K562 (cell line): Measurements from ENCODE around the gene BET1L. TPM values are rescaled to one million over a fixed set of nuclear protein-coding genes. Genes with fewer than 3 reads are reported as not detected.

Experiments used
- CBFA2T3 ChIP-seq: fragments of 450-650 bp; IDR thresholded peaks from 2 replicates; pipeline ENCODE4 v1.6.1; 2017
- CHCHD3 ChIP-seq: fragments of 250-450 bp; sonication (Bioruptor Pico); IDR thresholded peaks from 2 replicates; pipeline ENCODE4 v2.1.2; 2022; ENCODE audit warnings: mild to moderate bottlenecking
- EGR1 ChIP-seq: fragments of 450-650 bp; conservative IDR thresholded peaks from 2 replicates; pipeline ENCODE4 v1.6.1; 2017; ENCODE audit warnings: mild to moderate bottlenecking
- ELF1 ChIP-seq: fragments of 200-800 bp; sonication (Bioruptor generic); IDR thresholded peaks from 2 replicates; pipeline ENCODE4 v1.6.1; 2016; ENCODE audit warnings: missing genetic modification characterization, missing compliant biosample characterization
- ELF2 ChIP-seq: fragments of 250-450 bp; sonication (Bioruptor Pico); IDR thresholded peaks from 2 replicates; pipeline ENCODE4 v1.5.0; 2021; ENCODE audit warnings: mild to moderate bottlenecking
- ELF4 ChIP-seq: fragments of 450-650 bp; formaldehyde crosslinking; IDR thresholded peaks from 2 replicates; pipeline ENCODE4 v1.4.0; 2022; ENCODE audit warnings: missing genetic modification characterization
- EP400 ChIP-seq: fragments of 450-650 bp; IDR thresholded peaks from 2 replicates; pipeline ENCODE4 v1.6.1; 2017; ENCODE audit warnings: antibody characterized with exemption, mild to moderate bottlenecking, moderate library complexity
- ERF ChIP-seq: fragments of 450-650 bp; formaldehyde crosslinking; IDR thresholded peaks from 2 replicates; pipeline ENCODE4 v1.4.0; 2020; ENCODE audit warnings: mild to moderate bottlenecking, mixed read lengths
- ETV5 ChIP-seq: sonication (generic); formaldehyde crosslinking; IDR thresholded peaks from 2 replicates; pipeline ENCODE4 v1.4.0; 2020; ENCODE audit warnings: low read depth, mild to moderate bottlenecking, missing genetic modification reagents
- NR1H2 ChIP-seq: sonication (generic); formaldehyde crosslinking; IDR thresholded peaks from 2 replicates; pipeline ENCODE4 v1.4.0; 2020; ENCODE audit warnings: mild to moderate bottlenecking, missing genetic modification reagents
- POLR2A ChIP-seq: fragments of 450-650 bp; conservative IDR thresholded peaks from 2 replicates; pipeline ENCODE4 v1.6.1; 2016
- POLR2H ChIP-seq: IDR thresholded peaks from 2 replicates; pipeline ENCODE4 v1.6.1; 2016; ENCODE audit warnings: missing genetic modification characterization, low read depth, mild to moderate bottlenecking, control low read depth, missing compliant biosample characterization, moderate library complexity
- PTTG1 ChIP-seq: fragments of 450-650 bp; IDR thresholded peaks from 2 replicates; pipeline ENCODE4 v1.6.1; 2016; ENCODE audit warnings: low read depth, mild to moderate bottlenecking, missing genetic modification characterization, missing compliant biosample characterization
- RAD21 ChIP-seq, 2 experiments: fragments of 250-450 bp in 1 of 2; fragments of 450-650 bp in 1 of 2; sonication (Bioruptor Pico) in 1 of 2; formaldehyde crosslinking in 1 of 2; IDR thresholded peaks in 1 of 2; conservative IDR thresholded peaks in 1 of 2; 2 replicates each; pipeline versions ENCODE4 v1.4.0 to v1.8.0; 2020 to 2022; ENCODE audit warnings: mild to moderate bottlenecking in 2 of 2, moderate library complexity in 1 of 2
- RBM15 ChIP-seq: fragments of 200-400 bp; formaldehyde crosslinking; IDR thresholded peaks from 2 replicates; pipeline ENCODE4 v1.6.1; 2018; ENCODE audit warnings: mild to moderate bottlenecking, low read length, moderate library complexity; ENCODE audit not compliant: insufficient read depth
- SP1 ChIP-seq: sonication (generic); formaldehyde crosslinking; IDR thresholded peaks from 2 replicates; pipeline ENCODE4 v1.8.1; 2022; ENCODE audit warnings: mild to moderate bottlenecking, missing genetic modification reagents
- SRSF1 ChIP-seq: fragments of 200-400 bp; formaldehyde crosslinking; IDR thresholded peaks from 2 replicates; pipeline ENCODE4 v1.6.1; 2017; ENCODE audit warnings: mild to moderate bottlenecking, low read depth, low read length, moderate library complexity
- TEAD4 ChIP-seq, 2 experiments: sonication (generic) in 1 of 2; formaldehyde crosslinking in 1 of 2; IDR thresholded peaks; 2 replicates each; pipeline versions ENCODE4 v1.6.1 to v1.8.0; 2012 to 2022; ENCODE audit warnings: borderline replicate concordance in 1 of 2, inconsistent platforms in 1 of 2, low read length in 1 of 2, mild to moderate bottlenecking in 1 of 2, missing genetic modification reagents in 1 of 2
- VEZF1 ChIP-seq: fragments of 200-800 bp; sonication (Bioruptor generic); IDR thresholded peaks from 2 replicates; pipeline ENCODE4 v1.6.1; 2017; ENCODE audit warnings: missing genetic modification characterization, missing compliant biosample characterization
- ZFPM2 ChIP-seq: fragments of 250-450 bp; sonication (Bioruptor Pico); IDR thresholded peaks from 2 replicates; pipeline ENCODE4 v1.5.1; 2022; ENCODE audit warnings: mild to moderate bottlenecking
- ZNF431 ChIP-seq: sonication (generic); formaldehyde crosslinking; IDR thresholded peaks from 2 replicates; pipeline ENCODE4 v1.8.0; 2022; ENCODE audit warnings: mild to moderate bottlenecking, missing genetic modification reagents
- ZNF507 ChIP-seq: conservative IDR thresholded peaks from 2 replicates; pipeline ENCODE4 v1.6.1; 2017; ENCODE audit warnings: missing genetic modification characterization, missing compliant biosample characterization
- ZNF589 ChIP-seq: fragments of 200-800 bp; sonication (Bioruptor generic); IDR thresholded peaks from 2 replicates; pipeline ENCODE4 v1.6.1; 2016; ENCODE audit warnings: low read depth, missing genetic modification characterization, missing compliant biosample characterization
- ZNF707 ChIP-seq: fragments of 250-450 bp; sonication (Bioruptor Pico); conservative IDR thresholded peaks from 2 replicates; pipeline ENCODE4 v1.8.0; 2022; ENCODE audit warnings: inconsistent platforms, mild to moderate bottlenecking, moderate library complexity
- polyA plus RNA-seq, 8 experiments: library from polyadenylated mRNA; depleted of rRNA in 4 of 8; stranded (reverse) in 5 of 8; unstranded in 3 of 8; fragments of >200 nt; fragmentation: Nextera tagmentation in 2 of 8; fragmentation: Illumina TruSeq in 1 of 8; extraction: Ambion mirVana in 2 of 8; extraction: Trizol in 1 of 8; gene quantifications; 2 replicates each; pipeline versions ENCODE4 v1.2.1 to v1.2.3, GENCODE V29; 2011 to 2014; ENCODE audit warnings: inconsistent platforms in 1 of 8, missing spikeins in 1 of 8
- total RNA-seq, 7 experiments: library from RNA; depleted of rRNA in 6 of 7; stranded (reverse); fragments of >200 nt in 6 of 7; fragmentation: Illumina TruSeq in 2 of 7; extraction: Trizol in 2 of 7; gene quantifications; 2 replicates each; pipeline versions ENCODE4 v1.2.1 to v1.2.3, GENCODE V29; 2011 to 2021; ENCODE audit warnings: low replicate concordance in 1 of 7

The BET1L gene
- total and polyA plus RNA-seq, 9 of the 15 experiments (the other 6 are each of a cell fraction or from before 2014, with no cell fraction given), result 9.9 to 69.1 (median 19.9) TPM

- no peak for TF ChIP-seq VEZF1 (CRISPR knock-in tag)
- no peak for TF ChIP-seq PTTG1
- no peak for TF ChIP-seq ZFPM2
- 0 out of 2 replicates have a peak, but pooled peaks have one; percentile 76 for TF ChIP-seq EGR1
- TF ChIP-seq ETV5 (CRISPR knock-in tag), result peak; percentile 89
- no peak for TF ChIP-seq ELF2 (CRISPR knock-in tag)
- 0 out of 2 replicates have a peak, but pooled peaks have one; percentile 55 for TF ChIP-seq NR1H2 (CRISPR knock-in tag)
- peak; percentile 46; the same call in 1 of the 2 replicates for TF ChIP-seq ZNF431 (CRISPR knock-in tag)
- no peak for TF ChIP-seq RAD21 (CRISPR knock-in tag; conservative IDR thresholded peaks at IDR 0.05 in 1 of 2, IDR thresholded peaks at IDR 0.05 in 1 of 2)
- TF ChIP-seq SRSF1, result no peak
- peak; percentile 84 for TF ChIP-seq ELF1 (tag)
- 0 out of 2 replicates have a peak, but pooled peaks have one; percentile 7 for TF ChIP-seq POLR2H (tag)
- peak; percentile 19; the same call in 1 of the 2 replicates for TF ChIP-seq ELF4 (CRISPR knock-in tag)
- TF ChIP-seq ERF (CRISPR knock-in tag), result 0 out of 2 replicates have a peak, but pooled peaks have one; percentile 49
- peak; percentile 50; the same call in 1 of the 2 replicates for TF ChIP-seq TEAD4 (IDR thresholded peaks at IDR 0.05; ENCODE audit: low read length)
- TF ChIP-seq TEAD4 (CRISPR knock-in tag; IDR thresholded peaks at IDR 0.05; ENCODE audit: borderline replicate concordance), result no peak
- no peak for TF ChIP-seq ZNF507 (tag)
- TF ChIP-seq ZNF589 (CRISPR knock-in tag), result peak; percentile 45; the same call in 1 of the 2 replicates
- TF ChIP-seq CBFA2T3, result peak; percentile 25; the same call in 1 of the 2 replicates
- no peak for TF ChIP-seq RBM15
- TF ChIP-seq CHCHD3 (CRISPR knock-in tag), result no peak
- peak; percentile 84 for TF ChIP-seq POLR2A
- TF ChIP-seq SP1 (CRISPR knock-in tag), result peak; percentile 79
- TF ChIP-seq ZNF707 (CRISPR knock-in tag), result 0 out of 2 replicates have a peak, but pooled peaks have one; percentile 4
- peak; percentile 79; the same call in 1 of the 2 replicates for TF ChIP-seq EP400
Measured at GRCh38 chr11:236774-237767, 29.9 kb upstream of the BET1L start, which contains the start of gene PSMD13 (continued).
